ENCODE measurements around the gene BAHCC1.

BAHCC1 gene

GRCh38 chr17:81514739-81515529 is 119.7 kb downstream of the BAHCC1 start:
- Histone ChIP-seq H3K4me3 (ENCODE audit: low read depth, low read length) (peak overlapping the region; percentile 82), H3K36me3 (replicated peaks) (peaks cover 24% of the 10 kb centered on the region), H3K27me3 (replicated peaks) (no peaks in the 10 kb centered on the region), H3K27ac (peak overlapping the region; percentile 96)
- in situ Hi-C loops (cut with HindIII; ENCODE audit: low pct_ligation_motif_present, low sequenced_read_pairs), result loop anchor here (10.0 kb wide), 1 partner anchor 110 kb away; no protein-coding TSS in a partner anchor
- peak; percentile 64 for DNase-seq
- TF ChIP-seq CTCF (IDR thresholded peaks at IDR 0.05; ENCODE audit: low read depth, low read length, missing control alignments), result no peak

GRCh38 chr17:81515530-81516041 is 120.3 kb downstream of the BAHCC1 start:
- in situ Hi-C loops (cut with HindIII; ENCODE audit: low pct_ligation_motif_present, low sequenced_read_pairs), result loop anchor here (10.0 kb wide), 1 partner anchor 111 kb away; no protein-coding TSS in a partner anchor
- H3K4me3 ChIP-seq (ENCODE audit: low read depth, low read length), result peak overlapping the region; percentile 82
- no peak for DNase-seq
- no peak for TF ChIP-seq CTCF (IDR thresholded peaks at IDR 0.05; ENCODE audit: low read depth, low read length, missing control alignments)
- no peaks in the 10 kb centered on the region for H3K27me3 ChIP-seq (replicated peaks)
- H3K27ac ChIP-seq, result peak overlapping the region; percentile 96
- H3K36me3 ChIP-seq (replicated peaks), result peaks cover 17% of the 10 kb centered on the region
